Liver (tissue), 9 donors: ENCODE measurements around the gene ZFC3H1. TPM values are rescaled to one million over a fixed set of nuclear protein-coding genes. Genes with fewer than 3 reads are reported as not detected.

Source experiments
- DNase-seq: peaks from one replicate; pipeline ENCODE4 v3.0.0-alpha.2; 2017; ENCODE audit warnings: low spot score
- H3K27ac ChIP-seq, 2 donors: one replicate each; pipeline ENCODE4 v1.7.0; 2013; ENCODE audit warnings: inconsistent platforms in 2 of 2, low read length in 2 of 2, control low read depth in 1 of 2, low read depth in 1 of 2, mild to moderate bottlenecking in 1 of 2
- H3K27me3 ChIP-seq, 4 donors: one replicate each; pipeline versions ENCODE4 v1.6.1 to v1.7.0; 2013; ENCODE audit warnings: low read length in 3 of 4, inconsistent platforms in 1 of 4, mild to moderate bottlenecking in 1 of 4, moderate library complexity in 1 of 4; ENCODE audit not compliant: control insufficient read depth in 4 of 4, insufficient read depth in 4 of 4
- H3K36me3 ChIP-seq, 4 donors: one replicate each; pipeline versions ENCODE4 v1.6.1 to v1.7.0; 2013; ENCODE audit warnings: low read length in 3 of 4, mild to moderate bottlenecking in 3 of 4, low read depth in 1 of 4, moderate library complexity in 1 of 4; ENCODE audit not compliant: control insufficient read depth in 4 of 4, insufficient read depth in 3 of 4
- H3K4me1 ChIP-seq, 4 donors: one replicate each; pipeline versions ENCODE4 v1.6.1 to v1.7.0; 2013; ENCODE audit warnings: low read length in 3 of 4, mild to moderate bottlenecking in 3 of 4, moderate library complexity in 1 of 4; ENCODE audit not compliant: control insufficient read depth in 4 of 4, insufficient read depth in 4 of 4
- H3K4me3 ChIP-seq, 3 donors: one replicate each; pipeline versions ENCODE4 v1.6.1 to v1.7.0; 2013; ENCODE audit warnings: low read length in 3 of 3, control low read depth in 1 of 3, low read depth in 1 of 3, mild to moderate bottlenecking in 1 of 3
- H3K9ac ChIP-seq, 2 donors: one replicate each; pipeline ENCODE4 v1.7.0; 2013; ENCODE audit warnings: low read length in 2 of 2, mild to moderate bottlenecking in 2 of 2, moderate library complexity in 2 of 2, control low read depth in 1 of 2, low read depth in 1 of 2
- H3K9me3 ChIP-seq, 4 donors: one replicate each; pipeline versions ENCODE4 v1.6.1 to v1.7.0; 2013; ENCODE audit warnings: low read length in 3 of 4; ENCODE audit not compliant: control insufficient read depth in 4 of 4
- ATF3 ChIP-seq: IDR thresholded peaks from 2 replicates; pipeline ENCODE4 v1.6.1; 2016; ENCODE audit warnings: antibody characterized with exemption
- EGR1 ChIP-seq, 2 donors: IDR thresholded peaks; 2 replicates each; pipeline ENCODE4 v1.6.1; 2016 to 2018; ENCODE audit warnings: antibody characterized with exemption in 2 of 2, low read depth in 2 of 2
- FOXA1 ChIP-seq: IDR thresholded peaks from 2 replicates; pipeline ENCODE4 v1.6.1; 2016; ENCODE audit warnings: antibody characterized with exemption
- FOXA2 ChIP-seq: IDR thresholded peaks from 2 replicates; pipeline ENCODE4 v1.6.1; 2016; ENCODE audit warnings: antibody characterized with exemption
- GABPA ChIP-seq, 2 donors: IDR thresholded peaks in 1 of 2; conservative IDR thresholded peaks in 1 of 2; 2 replicates each; pipeline ENCODE4 v1.6.1; 2016; ENCODE audit warnings: antibody characterized with exemption in 2 of 2, mild to moderate bottlenecking in 1 of 2, moderate library complexity in 1 of 2
- HNF4A ChIP-seq, 2 donors: conservative IDR thresholded peaks; 2 replicates each; pipeline ENCODE4 v1.6.1; 2016; ENCODE audit warnings: antibody characterized with exemption in 2 of 2, mild to moderate bottlenecking in 2 of 2
- JUND ChIP-seq, 2 donors: IDR thresholded peaks; 2 replicates each; pipeline ENCODE4 v1.6.1; 2016; ENCODE audit warnings: antibody characterized with exemption in 2 of 2
- NR2F2 ChIP-seq: IDR thresholded peaks from 2 replicates; pipeline ENCODE4 v1.6.1; 2016; ENCODE audit warnings: antibody characterized with exemption
- RAD21 ChIP-seq, 2 donors: IDR thresholded peaks; 2 replicates each; pipeline ENCODE4 v1.6.1; 2016; ENCODE audit warnings: antibody characterized with exemption in 2 of 2, mild to moderate bottlenecking in 2 of 2
- REST ChIP-seq: IDR thresholded peaks from 2 replicates; pipeline ENCODE4 v1.6.1; 2016; ENCODE audit warnings: antibody characterized with exemption, mild to moderate bottlenecking
- SP1 ChIP-seq: IDR thresholded peaks from 2 replicates; pipeline ENCODE4 v1.6.1; 2018; ENCODE audit warnings: antibody characterized with exemption, mild to moderate bottlenecking
- TAF1 ChIP-seq: conservative IDR thresholded peaks from 2 replicates; pipeline ENCODE4 v1.6.1; 2016; ENCODE audit warnings: antibody characterized with exemption, mild to moderate bottlenecking
- YY1 ChIP-seq: IDR thresholded peaks from 2 replicates; pipeline ENCODE4 v1.6.1; 2016; ENCODE audit warnings: antibody characterized with exemption, mild to moderate bottlenecking
- WGBS: extraction: QIAGEN DNeasy Blood & Tissue Kit; methylation state at CpG from one replicate; pipeline ENCODE4 v1.1.7; 2013; 5-methylcytosine and 5-hydroxymethylcytosine counted together
- polyA plus RNA-seq, 2 donors: library from polyadenylated mRNA; stranded (reverse) in 1 of 2; unstranded in 1 of 2; fragments of 200-250 nt in 1 of 2; fragments of >200 nt in 1 of 2; fragmentation: Nextera tagmentation in 1 of 2; extraction: Ambion mirVana in 1 of 2; gene quantifications; one replicate each; pipeline versions ENCODE4 v1.2.1 to v1.2.3, GENCODE V29; 2013 to 2015
- total RNA-seq, 2 donors: library from RNA; depleted of rRNA; stranded (reverse); fragments of >200 nt; gene quantifications; one replicate each; pipeline ENCODE4 v1.2.3, GENCODE V29; 2014
- TF ChIP-seq, protein P1 (sequence below): IDR thresholded peaks from 2 replicates; pipeline ENCODE4 v1.6.1; 2016; ENCODE audit warnings: antibody characterized with exemption
- TF ChIP-seq, protein P2 (sequence below): fragments of 150-350 bp; IDR thresholded peaks from 2 replicates; pipeline ENCODE4 v1.5.1; 2017; ENCODE audit warnings: improper control_type of control experiment, low read depth, low read length; ENCODE audit not compliant: missing input control
- TF ChIP-seq, protein P3 (sequence below): IDR thresholded peaks from 2 replicates; pipeline ENCODE4 v1.6.1; 2016; ENCODE audit warnings: antibody characterized with exemption
- donor health status: healthy.
- donor health status: healthy.
- donor health status: healthy.
- donor health status: healthy.
- donor health status: healthy.

Gene ZFC3H1
- total and polyA plus RNA-seq, 4 donors, result 3.4 to 32.3 (median 8.6) TPM

DNA sequence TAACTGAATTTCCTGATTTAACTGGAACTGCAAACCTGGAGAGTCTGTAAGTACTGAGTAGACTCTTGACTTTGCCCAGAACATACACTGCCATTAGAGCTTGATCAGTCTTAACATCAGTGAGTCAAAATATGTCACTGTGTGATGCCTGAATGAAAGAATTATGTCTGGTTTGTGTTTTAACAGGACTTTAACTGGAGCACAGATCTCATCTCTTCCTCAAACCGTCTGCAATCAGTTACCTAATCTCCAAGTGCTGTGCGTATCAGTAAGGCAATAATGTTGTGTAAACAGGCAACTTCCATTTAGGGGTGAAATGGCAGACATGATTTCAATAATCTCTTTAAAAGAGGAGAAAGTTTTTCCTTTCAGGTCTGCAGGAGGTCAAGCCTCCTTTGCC is 97.0 kb downstream of the ZFC3H1 start (continued):
- TF ChIP-seq REST (no peak), SP1 (no peak)

DNA sequence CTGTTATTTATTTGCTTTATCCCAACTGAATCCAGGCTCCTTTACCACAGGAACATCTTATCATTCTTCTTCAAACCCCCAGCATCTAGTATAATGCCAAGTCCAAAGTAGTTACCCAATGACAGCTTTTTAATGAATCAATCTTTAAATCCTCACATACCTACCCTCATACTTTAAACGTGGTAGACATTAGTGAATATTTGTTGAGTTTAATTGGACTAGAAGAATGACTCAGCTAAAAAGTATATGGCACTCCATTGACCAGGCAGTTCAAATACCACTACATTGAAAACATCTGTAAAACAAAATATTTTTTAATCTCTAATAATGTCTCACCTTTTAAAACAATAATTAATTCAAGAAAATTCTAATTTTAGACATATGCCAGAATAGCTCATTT is 98.1 kb downstream of the ZFC3H1 start:
- Histone ChIP-seq H3K27ac (no peak overlapping the region), H3K9ac (no peak overlapping the region), H3K27me3 (no peaks in the 10 kb centered on the region), H3K9me3 (no peaks in the 10 kb centered on the region), H3K4me3 (no peak overlapping the region), H3K4me1 (no peaks in the 10 kb centered on the region), H3K36me3 (no peaks in the 10 kb centered on the region)
- DNase-seq, result no peak
- 69% methylated on average over 1 of the region's 1 CpG for WGBS
- TF ChIP-seq NR2F2 (no peak), JUND (IDR thresholded peaks at IDR 0.05) (no peak), GABPA (IDR thresholded peaks at IDR 0.05 in 1 of 2, conservative IDR thresholded peaks at IDR 0.05 in 1 of 2) (no peak), SP1 (no peak), EGR1 (IDR thresholded peaks at IDR 0.05; ENCODE audit: low read depth in 2 of 2) (no peak), REST (no peak), YY1 (no peak), ATF3 (no peak), HNF4A (conservative IDR thresholded peaks at IDR 0.05) (no peak), TAF1 (no peak), FOXA2 (no peak), RAD21 (IDR thresholded peaks at IDR 0.05) (no peak), FOXA1 (no peak)
- TF ChIP-seq, protein P1, sequence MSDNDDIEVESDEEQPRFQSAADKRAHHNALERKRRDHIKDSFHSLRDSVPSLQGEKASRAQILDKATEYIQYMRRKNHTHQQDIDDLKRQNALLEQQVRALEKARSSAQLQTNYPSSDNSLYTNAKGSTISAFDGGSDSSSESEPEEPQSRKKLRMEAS, result no peak
- TF ChIP-seq, protein P2, sequence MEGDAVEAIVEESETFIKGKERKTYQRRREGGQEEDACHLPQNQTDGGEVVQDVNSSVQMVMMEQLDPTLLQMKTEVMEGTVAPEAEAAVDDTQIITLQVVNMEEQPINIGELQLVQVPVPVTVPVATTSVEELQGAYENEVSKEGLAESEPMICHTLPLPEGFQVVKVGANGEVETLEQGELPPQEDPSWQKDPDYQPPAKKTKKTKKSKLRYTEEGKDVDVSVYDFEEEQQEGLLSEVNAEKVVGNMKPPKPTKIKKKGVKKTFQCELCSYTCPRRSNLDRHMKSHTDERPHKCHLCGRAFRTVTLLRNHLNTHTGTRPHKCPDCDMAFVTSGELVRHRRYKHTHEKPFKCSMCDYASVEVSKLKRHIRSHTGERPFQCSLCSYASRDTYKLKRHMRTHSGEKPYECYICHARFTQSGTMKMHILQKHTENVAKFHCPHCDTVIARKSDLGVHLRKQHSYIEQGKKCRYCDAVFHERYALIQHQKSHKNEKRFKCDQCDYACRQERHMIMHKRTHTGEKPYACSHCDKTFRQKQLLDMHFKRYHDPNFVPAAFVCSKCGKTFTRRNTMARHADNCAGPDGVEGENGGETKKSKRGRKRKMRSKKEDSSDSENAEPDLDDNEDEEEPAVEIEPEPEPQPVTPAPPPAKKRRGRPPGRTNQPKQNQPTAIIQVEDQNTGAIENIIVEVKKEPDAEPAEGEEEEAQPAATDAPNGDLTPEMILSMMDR, result no peak
- TF ChIP-seq, protein P3, sequence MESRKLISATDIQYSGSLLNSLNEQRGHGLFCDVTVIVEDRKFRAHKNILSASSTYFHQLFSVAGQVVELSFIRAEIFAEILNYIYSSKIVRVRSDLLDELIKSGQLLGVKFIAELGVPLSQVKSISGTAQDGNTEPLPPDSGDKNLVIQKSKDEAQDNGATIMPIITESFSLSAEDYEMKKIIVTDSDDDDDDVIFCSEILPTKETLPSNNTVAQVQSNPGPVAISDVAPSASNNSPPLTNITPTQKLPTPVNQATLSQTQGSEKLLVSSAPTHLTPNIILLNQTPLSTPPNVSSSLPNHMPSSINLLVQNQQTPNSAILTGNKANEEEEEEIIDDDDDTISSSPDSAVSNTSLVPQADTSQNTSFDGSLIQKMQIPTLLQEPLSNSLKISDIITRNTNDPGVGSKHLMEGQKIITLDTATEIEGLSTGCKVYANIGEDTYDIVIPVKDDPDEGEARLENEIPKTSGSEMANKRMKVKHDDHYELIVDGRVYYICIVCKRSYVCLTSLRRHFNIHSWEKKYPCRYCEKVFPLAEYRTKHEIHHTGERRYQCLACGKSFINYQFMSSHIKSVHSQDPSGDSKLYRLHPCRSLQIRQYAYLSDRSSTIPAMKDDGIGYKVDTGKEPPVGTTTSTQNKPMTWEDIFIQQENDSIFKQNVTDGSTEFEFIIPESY, result no peak
